ENCODE measurements around the gene NHP2.

DNA sequence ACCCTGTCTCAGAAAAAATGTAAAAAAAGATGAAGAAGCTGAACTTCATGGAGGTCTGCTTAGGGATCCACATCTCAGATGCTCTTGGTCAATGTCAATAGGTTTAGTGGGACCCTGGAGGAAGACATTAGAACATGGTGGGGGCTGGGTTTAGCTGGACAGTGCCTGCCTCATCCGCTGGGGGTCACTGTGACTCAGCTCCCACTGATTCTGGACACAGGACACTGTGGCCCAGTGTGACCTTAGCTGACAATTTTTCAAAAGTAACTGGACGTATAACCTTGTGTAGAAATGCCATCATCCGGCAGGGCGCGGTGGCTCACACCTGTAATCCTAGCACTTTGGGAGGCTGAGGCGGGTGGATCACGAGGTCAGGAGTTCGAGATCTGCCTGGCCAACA is 43.3 kb upstream of the NHP2 start:
- TF ChIP-seq, protein P1, sequence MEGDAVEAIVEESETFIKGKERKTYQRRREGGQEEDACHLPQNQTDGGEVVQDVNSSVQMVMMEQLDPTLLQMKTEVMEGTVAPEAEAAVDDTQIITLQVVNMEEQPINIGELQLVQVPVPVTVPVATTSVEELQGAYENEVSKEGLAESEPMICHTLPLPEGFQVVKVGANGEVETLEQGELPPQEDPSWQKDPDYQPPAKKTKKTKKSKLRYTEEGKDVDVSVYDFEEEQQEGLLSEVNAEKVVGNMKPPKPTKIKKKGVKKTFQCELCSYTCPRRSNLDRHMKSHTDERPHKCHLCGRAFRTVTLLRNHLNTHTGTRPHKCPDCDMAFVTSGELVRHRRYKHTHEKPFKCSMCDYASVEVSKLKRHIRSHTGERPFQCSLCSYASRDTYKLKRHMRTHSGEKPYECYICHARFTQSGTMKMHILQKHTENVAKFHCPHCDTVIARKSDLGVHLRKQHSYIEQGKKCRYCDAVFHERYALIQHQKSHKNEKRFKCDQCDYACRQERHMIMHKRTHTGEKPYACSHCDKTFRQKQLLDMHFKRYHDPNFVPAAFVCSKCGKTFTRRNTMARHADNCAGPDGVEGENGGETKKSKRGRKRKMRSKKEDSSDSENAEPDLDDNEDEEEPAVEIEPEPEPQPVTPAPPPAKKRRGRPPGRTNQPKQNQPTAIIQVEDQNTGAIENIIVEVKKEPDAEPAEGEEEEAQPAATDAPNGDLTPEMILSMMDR (IDR thresholded peaks at IDR 0.05): no peak
- TF ChIP-seq POLR2A (IDR thresholded peaks at IDR 0.05): no peak
